ENCODE data around the gene JAKMIP3. TPM values are rescaled to one million over a fixed set of nuclear protein-coding genes. Genes with fewer than 3 reads are reported as not detected.

JAKMIP3 gene
- total and polyA plus RNA-seq, 10 of the 15 experiments (the other 5 are each of a cell fraction or from before 2014, with no cell fraction given): 0.01 TPM; not detected in 7

- Histone ChIP-seq H3K4me2 (ENCODE audit: control insufficient read depth, insufficient read depth) (no peak overlapping the region), H3K4me1 (ENCODE audit: control insufficient read depth, insufficient read depth, low read length) (no peaks in the 10 kb centered on the region), H2AFZ (ENCODE audit: control insufficient read depth, low read depth, low read length) (no peak overlapping the region), H3K27me3 (replicated peaks in 1 of 2; ENCODE audit: control insufficient read depth in 2 of 2, insufficient read depth in 2 of 2, low read length in 1 of 2) (no peaks in the 10 kb centered on the region; a peak in 1 of 4 replicates), H3K79me2 (ENCODE audit: control insufficient read depth, insufficient read depth, low read length) (no peaks in the 10 kb centered on the region), H3K36me3 (ENCODE audit: control insufficient read depth in 2 of 2, insufficient read depth in 2 of 2, low read length in 1 of 2) (no peaks in the 10 kb centered on the region), H4K20me1 (ENCODE audit: control insufficient read depth, insufficient read depth) (no peaks in the 10 kb centered on the region), H3K27ac (ENCODE audit: control insufficient read depth, insufficient read depth) (no peak overlapping the region), H3K9ac (ENCODE audit: control insufficient read depth, insufficient read depth, low read length) (no peak overlapping the region), H3K4me3 (no peak overlapping the region), H3K9me3 (replicated peaks; ENCODE audit: control insufficient read depth, insufficient read depth, low read length) (no peaks in the 10 kb centered on the region)
- ATAC-seq (no peak), DNase-seq (ENCODE audit: low read depth, low spot score) (no peak), FAIRE-seq (no peak)
- no TSS peak for BruUV-seq (replicated peaks)
- ChIA-PET POLR2A (no interaction called here), SMC1A (ENCODE audit: uncharacterized antibody, unreplicated experiment) (no interaction called here), CTCF (interaction anchor here (0.7 kb wide), 1 partner anchor 258 kb away, joined by 3 read pairs; no protein-coding TSS in a partner anchor), RAD21 (ENCODE audit: unreplicated experiment) (no interaction called here)
- in situ Hi-C loops (cut with MboI) (no loop called here), intact Hi-C loops (cut with micrococcal nuclease; ENCODE audit: unreplicated experiment) (no loop called here)
- 73% methylated on average over 13 of the region's 13 CpGs for WGBS (ENCODE audit: insufficient coverage, insufficient replicate concordance, low lambda C conversion rate, missing lambda C conversion rate)
- no peak for TF ChIP-seq HSF1 (IDR thresholded peaks at IDR 0.05; ENCODE audit: low read depth, low read length)
- no peak for TF ChIP-seq STAT3 (IDR thresholded peaks at IDR 0.05; ENCODE audit: low read depth, low read length)
Observed at GRCh38 chr10:132068431-132069121, 2.8 kb downstream of the JAKMIP3 start.

GRCh38 chr10:132069122-132069848 lies 3.5 kb downstream of the JAKMIP3 start:
- TF ChIP-seq BMI1 (IDR thresholded peaks at IDR 0.05; ENCODE audit: borderline replicate concordance) (no peak), SUPT20H (IDR thresholded peaks at IDR 0.05; ENCODE audit: borderline replicate concordance, control insufficient read depth, low read depth, low read length) (no peak)
- H3K79me2 ChIP-seq (ENCODE audit: control insufficient read depth, insufficient read depth, low read length): no peaks in the 10 kb centered on the region
- H3K27ac ChIP-seq (ENCODE audit: control insufficient read depth, insufficient read depth): no peak overlapping the region
- CTCF ChIA-PET: no interaction called here
- no peak overlapping the region for H3K4me3 ChIP-seq
- in situ Hi-C loops (cut with MboI) (no loop called here), intact Hi-C loops (cut with micrococcal nuclease; ENCODE audit: unreplicated experiment) (no loop called here)
- FAIRE-seq (no peak), ATAC-seq (no peak), DNase-seq (ENCODE audit: low read depth, low spot score) (no peak)
- H3K4me1 ChIP-seq (ENCODE audit: control insufficient read depth, insufficient read depth, low read length): no peaks in the 10 kb centered on the region
- RAD21 ChIA-PET (ENCODE audit: unreplicated experiment): no interaction called here
- no peaks in the 10 kb centered on the region for H3K36me3 ChIP-seq (ENCODE audit: control insufficient read depth in 2 of 2, insufficient read depth in 2 of 2, low read length in 1 of 2)
- H3K9ac ChIP-seq (ENCODE audit: control insufficient read depth, insufficient read depth, low read length): no peak overlapping the region
- SMC1A ChIA-PET (ENCODE audit: uncharacterized antibody, unreplicated experiment): no interaction called here
- no peak overlapping the region for H3K4me2 ChIP-seq (ENCODE audit: control insufficient read depth, insufficient read depth)
- no peaks in the 10 kb centered on the region; a peak in 1 of 4 replicates for H3K27me3 ChIP-seq (replicated peaks in 1 of 2; ENCODE audit: control insufficient read depth in 2 of 2, insufficient read depth in 2 of 2, low read length in 1 of 2)
- POLR2A ChIA-PET: no interaction called here
- H3K9me3 ChIP-seq (replicated peaks; ENCODE audit: control insufficient read depth, insufficient read depth, low read length): no peaks in the 10 kb centered on the region
- no TSS peak for BruUV-seq (replicated peaks)
- no peak overlapping the region for H2AFZ ChIP-seq (ENCODE audit: control insufficient read depth, low read depth, low read length)
- 11% methylated on average over 8 of the region's 8 CpGs for WGBS (ENCODE audit: insufficient coverage, insufficient replicate concordance, low lambda C conversion rate, missing lambda C conversion rate)
- no peaks in the 10 kb centered on the region for H4K20me1 ChIP-seq (ENCODE audit: control insufficient read depth, insufficient read depth)

Data from GM12878 (cell line).